Activated T-helper 1 cell treated with anti-CD3 and anti-CD28 coated beads, Interleukin-2, amount 50 U/mL, for 16 hours (primary cell): ENCODE measurements around the gene ARID5A.
"Not testable (repeated sequence)": the region's sequence is repeated elsewhere in the genome, so short reads cannot be mapped to it uniquely, and the experiment has no call there.

Experiments used
- DNase-seq, 2 donors: peaks; one replicate each; pipeline ENCODE4 v3.0.0-alpha.2; 2020; ENCODE audit warnings: low read depth in 1 of 2, low spot score in 1 of 2

Gene ARID5A

GRCh38 chr2:96536445-96537065 is at the start of gene ARID5A:
TSS of gene ARID5A (plus strand) at chr2:96536752. CDS start at chr2:96536827, 75 bp downstream.
- DNase-seq = peak; percentile 81 to 87

- no peak for DNase-seq
These were observed 47.3 kb upstream of the ARID5A start for GRCh38 chr2:96489261-96489660.

GRCh38 chr2:96489663-96490062 is 46.9 kb upstream of the ARID5A start:
- DNase-seq = no peak

GRCh38 chr2:96491860-96492497 is 44.6 kb upstream of the ARID5A start:
- DNase-seq = no peak

GRCh38 chr2:96493072-96493471 is 43.5 kb upstream of the ARID5A start:
- DNase-seq = no peak

- no peak for DNase-seq
These were observed 42.4 kb upstream of the ARID5A start for GRCh38 chr2:96494188-96494587.

- DNase-seq = no peak
These were observed 40.4 kb upstream of the ARID5A start for GRCh38 chr2:96495982-96496629.

- DNase-seq = no peak
These were observed 38.5 kb upstream of the ARID5A start for GRCh38 chr2:96498021-96498431.

GRCh38 chr2:96498611-96499010 is 37.9 kb upstream of the ARID5A start:
- DNase-seq = not testable (repeated sequence)

GRCh38 chr2:96499061-96499960 is 37.2 kb upstream of the ARID5A start:
- no peak for DNase-seq

- DNase-seq = no peak
These were observed 36.0 kb upstream of the ARID5A start for GRCh38 chr2:96500385-96501066.

GRCh38 chr2:96501471-96501874 is 35.1 kb upstream of the ARID5A start:
- no peak for DNase-seq

- DNase-seq = no peak
These were observed 34.4 kb upstream of the ARID5A start for GRCh38 chr2:96501886-96502810.

- no peak for DNase-seq
These were observed 33.5 kb upstream of the ARID5A start for GRCh38 chr2:96502891-96503636.

- no peak for DNase-seq
These were observed 32.8 kb upstream of the ARID5A start for GRCh38 chr2:96503637-96504243.

GRCh38 chr2:96505231-96505889 is 31.2 kb upstream of the ARID5A start, which contains the start of gene NEURL3:
TSS of gene NEURL3 (minus strand) at chr2:96505357. CDS start at chr2:96505286, 71 bp downstream.
- DNase-seq = no peak

- no peak for DNase-seq
These were observed 30.3 kb upstream of the ARID5A start for GRCh38 chr2:96506016-96506906.
